Left hindlimb (tissue), 1 donor: ENCODE measurements around the gene CACNA2D3.
A peak's percentile ranks its signal among the peaks of the same experiment; 100 is the strongest.

Source experiments
- DNase-seq: peaks from one replicate; pipeline ENCODE4 v3.0.0-alpha.2; 2018

Gene CACNA2D3

GRCh38 chr3:54988838-54989630 lies 866.7 kb downstream of the CACNA2D3 start:
- peak; percentile 56 for DNase-seq

- DNase-seq, result no peak
These were observed 871.8 kb downstream of the CACNA2D3 start for GRCh38 chr3:54994111-54994513.

DNA sequence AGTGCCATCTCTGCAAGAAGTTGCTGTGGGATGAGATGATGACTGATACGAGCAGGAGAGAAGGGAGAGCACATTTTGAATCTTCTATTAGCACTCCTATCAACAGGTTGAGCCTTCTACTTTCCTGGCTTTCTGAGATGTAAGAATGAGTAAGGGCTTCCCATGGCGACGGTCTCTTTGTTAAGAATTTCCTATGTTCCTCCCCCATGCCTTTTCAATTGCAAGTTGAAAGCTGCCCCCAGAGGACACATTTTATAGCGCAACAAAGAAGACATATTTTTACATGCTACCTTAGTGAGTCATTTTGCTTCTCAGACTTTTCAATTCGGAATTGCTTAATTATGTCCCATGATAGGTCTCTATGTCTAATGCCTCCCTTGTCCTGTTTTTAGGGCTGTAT lies 876.8 kb downstream of the CACNA2D3 start:
- DNase-seq, result no peak

DNA sequence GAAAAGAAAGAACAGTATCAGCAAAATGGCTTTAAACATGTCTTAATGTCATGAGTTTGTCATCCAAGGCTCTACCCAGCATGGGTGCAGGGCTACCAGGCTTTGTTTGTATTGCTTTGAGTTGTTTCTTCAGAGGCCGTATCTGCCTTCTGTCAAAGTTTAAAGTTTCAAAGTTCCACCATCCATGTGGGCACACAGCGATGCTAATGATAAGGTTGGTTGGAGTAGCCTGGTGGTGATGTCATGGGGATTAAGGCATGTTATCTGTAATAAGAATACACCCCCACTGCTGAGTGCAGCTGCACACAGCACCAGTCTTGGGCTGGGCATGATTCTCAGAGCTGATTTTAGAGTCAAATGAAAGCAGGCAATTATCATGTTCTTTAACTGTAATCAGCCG lies 877.5 kb downstream of the CACNA2D3 start:
- DNase-seq, result no peak

DNA sequence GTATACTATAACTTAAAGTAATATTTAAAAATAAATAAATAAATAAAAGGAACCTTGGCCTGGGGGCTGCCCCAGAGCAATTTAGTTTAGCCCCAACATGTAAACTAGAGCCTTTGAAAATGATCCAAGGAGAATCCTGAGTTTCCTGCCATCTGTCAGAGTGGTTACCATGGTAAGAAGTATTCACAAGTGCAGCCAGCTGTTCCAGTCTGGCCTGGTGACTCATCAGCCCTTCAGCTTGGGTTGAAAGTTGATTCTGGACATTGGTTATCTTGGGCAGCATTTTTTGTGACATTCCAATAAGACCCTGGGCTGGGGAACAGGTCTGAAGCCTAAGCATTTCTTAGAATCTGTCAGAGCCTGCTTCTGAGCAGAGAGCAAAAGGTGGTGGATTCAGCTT lies 878.2 kb downstream of the CACNA2D3 start:
- peak; percentile 57 for DNase-seq

GRCh38 chr3:55000953-55001352 lies 878.6 kb downstream of the CACNA2D3 start:
- DNase-seq, result no peak

DNA sequence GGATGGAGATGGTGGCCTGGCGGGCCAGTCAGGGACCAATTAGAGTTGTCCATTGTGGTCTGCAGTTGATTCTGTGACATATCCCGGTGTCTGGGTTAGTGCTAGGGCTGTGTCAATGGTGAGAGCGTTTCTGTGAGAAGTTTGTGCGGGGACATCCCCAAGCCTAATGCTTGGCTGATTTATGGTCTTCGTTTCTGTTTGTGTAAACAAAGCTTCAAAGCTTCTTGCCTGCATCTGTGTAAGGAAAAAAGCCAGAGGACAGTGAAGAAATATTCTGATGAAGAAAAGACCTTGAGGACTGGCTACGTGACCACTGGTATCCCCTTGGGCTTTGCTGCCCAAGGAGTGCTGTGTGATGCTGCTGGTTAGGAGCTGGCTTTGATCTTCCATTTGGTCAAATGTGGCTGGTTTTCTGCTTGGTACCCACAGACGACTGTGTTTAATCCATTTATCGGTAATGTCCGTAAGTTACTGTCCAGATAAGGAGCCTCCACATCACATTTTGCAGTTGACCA lies 880.1 kb downstream of the CACNA2D3 start:
- no peak for DNase-seq

DNA sequence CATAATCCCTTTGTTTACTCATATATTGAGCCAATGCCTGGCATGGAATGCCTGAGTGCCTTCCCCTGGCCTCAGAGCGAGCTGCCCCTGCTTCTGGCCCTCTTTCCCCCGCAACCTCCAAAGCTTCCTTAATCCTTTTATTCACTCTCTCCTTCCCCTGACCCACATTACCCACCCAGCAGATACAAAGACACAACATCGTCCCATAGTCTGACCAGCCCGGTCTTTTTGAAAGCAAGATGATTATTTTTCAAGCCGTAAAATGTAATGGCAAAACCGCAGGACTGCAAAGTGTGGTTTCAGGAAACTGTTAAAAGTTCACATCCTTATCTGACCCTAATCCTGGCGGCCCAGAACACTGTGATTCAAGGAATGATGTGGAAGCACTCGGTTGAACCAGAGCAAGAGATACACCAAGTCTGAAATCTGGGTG lies 883.9 kb downstream of the CACNA2D3 start:
- DNase-seq, result no peak

- DNase-seq, result no peak
These were observed 885.6 kb downstream of the CACNA2D3 start for GRCh38 chr3:55007971-55008370.

DNA sequence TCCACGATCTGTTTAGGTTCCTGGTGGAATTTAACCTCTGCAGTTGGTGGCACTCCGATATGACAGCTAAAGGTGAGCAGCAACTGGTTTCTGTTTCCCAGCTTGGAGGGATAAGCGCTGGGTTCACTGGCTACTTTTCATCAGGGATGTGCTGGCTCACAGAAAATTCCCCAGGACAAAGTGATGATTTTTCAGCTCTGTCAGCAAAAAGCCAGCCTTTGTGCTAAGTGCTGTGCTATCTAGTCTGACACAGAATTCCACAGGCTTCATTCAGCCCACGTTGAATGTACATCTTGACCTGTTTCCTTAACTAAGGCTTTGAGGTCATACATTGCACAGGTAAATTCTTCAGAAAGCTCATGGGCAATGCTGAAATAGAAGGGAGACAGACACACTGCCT lies 887.0 kb downstream of the CACNA2D3 start:
- DNase-seq, result no peak

GRCh38 chr3:55012091-55012490 lies 889.7 kb downstream of the CACNA2D3 start:
- no peak for DNase-seq

DNA sequence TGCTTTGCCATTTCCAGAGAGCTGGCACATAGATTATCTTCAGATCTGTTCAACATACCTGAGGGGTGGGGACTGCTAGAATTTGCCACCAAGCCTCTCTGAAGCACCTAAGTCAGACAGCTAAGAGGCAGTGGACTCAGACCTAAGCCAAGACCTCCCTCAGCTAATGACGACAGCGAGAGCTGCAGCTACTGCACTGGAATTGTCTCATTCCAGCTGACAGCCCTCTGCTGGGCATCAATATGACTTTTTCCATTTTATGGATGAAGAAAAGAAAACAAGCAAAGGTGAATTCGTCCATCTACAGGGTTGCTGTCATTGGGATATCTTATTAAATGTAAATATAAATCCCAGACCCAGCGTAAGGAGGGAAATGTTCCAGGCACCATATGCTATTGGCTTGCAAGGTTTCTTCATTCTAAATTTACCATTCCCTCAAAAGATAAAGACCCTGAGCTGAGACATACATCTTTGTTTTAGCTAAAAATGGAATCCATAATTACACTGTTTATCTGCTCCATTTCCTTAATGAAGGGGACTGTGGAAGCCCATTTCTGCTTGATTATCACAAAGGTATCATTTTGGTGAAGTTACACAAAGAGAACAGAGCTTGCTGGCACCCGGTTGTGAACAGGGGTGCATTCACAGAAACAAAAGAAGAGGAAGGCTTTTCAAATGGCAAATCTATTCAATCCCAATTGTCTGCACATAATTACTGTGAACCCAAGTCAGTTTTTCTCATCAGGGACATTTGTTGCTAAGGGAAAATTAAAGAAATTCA lies 891.0 kb downstream of the CACNA2D3 start:
- DNase-seq, result no peak

DNA sequence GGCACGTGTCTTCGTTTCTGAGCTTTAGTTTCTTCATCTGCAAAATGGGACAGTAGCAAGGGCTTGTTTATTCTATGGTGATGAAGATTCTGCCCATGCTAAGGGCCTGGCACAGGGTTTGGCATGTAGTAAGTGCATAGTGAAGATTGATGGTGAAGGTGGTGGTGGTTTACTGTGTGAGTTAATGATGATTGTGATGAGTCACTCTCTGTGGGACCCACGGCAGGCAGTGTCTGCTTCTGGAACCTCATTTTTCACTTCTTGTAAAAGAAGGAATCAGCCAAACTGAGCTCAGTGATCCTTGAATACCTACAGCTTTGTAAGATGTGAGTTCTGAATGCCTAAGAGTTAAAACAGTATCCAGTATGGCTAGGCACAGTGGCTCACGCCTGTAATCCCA lies 891.7 kb downstream of the CACNA2D3 start:
- DNase-seq, result no peak

DNA sequence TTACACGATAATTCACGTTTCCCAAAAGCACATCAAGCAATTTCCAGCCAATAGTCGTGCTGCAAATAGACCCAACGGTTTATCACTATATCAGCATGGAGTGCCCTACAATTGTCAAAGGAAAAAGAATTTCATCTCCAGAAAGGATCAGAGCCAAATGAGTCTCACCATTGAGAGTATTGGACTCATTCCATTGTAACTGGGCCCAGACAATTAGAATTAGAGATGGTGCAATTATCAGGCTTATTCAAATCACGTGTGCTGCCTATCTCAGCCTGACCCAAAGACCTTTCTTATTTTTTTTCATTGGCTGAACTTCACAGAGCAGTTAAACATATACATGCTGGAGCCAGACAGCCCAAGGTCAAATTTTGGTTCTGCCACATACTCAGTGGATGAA lies 892.6 kb downstream of the CACNA2D3 start:
- no peak for DNase-seq

- DNase-seq, result no peak
These were observed 895.5 kb downstream of the CACNA2D3 start for GRCh38 chr3:55017876-55018275.

DNA sequence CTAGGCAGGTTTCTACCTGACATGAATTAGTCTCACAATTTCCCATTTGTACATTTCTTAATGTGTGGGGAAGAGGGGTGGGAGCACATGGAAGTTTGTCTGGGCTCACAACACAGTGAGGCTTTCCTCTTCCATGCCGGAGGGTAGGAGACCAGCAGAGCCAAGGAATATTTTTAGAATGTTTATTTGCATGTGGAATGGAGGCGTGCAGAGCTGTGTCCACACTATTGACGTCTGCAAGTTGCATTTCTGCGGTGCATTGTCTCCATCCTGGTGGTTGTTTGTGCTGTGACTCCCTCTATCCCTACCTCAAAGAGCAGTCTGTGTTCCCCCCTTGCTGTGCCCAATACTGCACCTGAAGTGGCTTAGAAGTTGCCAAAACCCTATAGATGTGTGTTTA lies 908.6 kb downstream of the CACNA2D3 start:
- DNase-seq, result no peak

DNA sequence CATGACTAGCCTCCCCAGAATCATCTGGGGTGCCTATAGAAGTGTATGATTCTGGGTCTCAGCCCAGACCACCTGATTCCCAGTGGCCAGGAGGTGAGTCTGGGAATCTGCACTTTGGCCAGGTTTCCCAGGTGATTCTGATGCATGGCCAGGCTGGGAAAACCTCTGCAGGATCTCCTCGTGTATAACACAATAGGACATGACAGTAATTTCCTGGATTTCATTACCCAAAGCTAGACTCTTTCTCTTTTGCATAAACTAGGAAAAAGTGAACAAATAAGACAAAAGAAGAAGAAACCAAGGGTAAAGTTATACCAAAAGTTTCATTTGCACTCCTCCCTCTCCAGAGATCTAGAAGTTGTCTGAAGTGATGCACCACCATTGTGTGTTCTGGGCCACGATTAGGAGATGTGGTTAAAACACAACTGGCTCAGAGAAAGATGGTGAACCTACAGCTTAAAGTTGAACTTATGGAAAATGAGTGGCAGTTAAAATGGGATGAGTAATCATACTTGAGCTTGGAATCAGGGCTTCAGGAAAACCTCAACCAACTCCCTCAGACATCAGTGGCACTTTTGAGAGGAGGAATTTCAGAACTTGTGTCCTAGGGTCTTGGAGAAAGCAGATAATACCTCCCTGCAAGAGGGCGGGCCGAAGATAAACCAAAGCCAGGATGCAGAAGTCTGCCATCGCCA lies 914.7 kb downstream of the CACNA2D3 start:
- no peak for DNase-seq

GRCh38 chr3:55042591-55042990 lies 920.2 kb downstream of the CACNA2D3 start:
- no peak for DNase-seq

- DNase-seq, result no peak
These were observed 922.1 kb downstream of the CACNA2D3 start for GRCh38 chr3:55044486-55044885.

- DNase-seq, result no peak
These were observed 936.8 kb downstream of the CACNA2D3 start for GRCh38 chr3:55059027-55059629.

DNA sequence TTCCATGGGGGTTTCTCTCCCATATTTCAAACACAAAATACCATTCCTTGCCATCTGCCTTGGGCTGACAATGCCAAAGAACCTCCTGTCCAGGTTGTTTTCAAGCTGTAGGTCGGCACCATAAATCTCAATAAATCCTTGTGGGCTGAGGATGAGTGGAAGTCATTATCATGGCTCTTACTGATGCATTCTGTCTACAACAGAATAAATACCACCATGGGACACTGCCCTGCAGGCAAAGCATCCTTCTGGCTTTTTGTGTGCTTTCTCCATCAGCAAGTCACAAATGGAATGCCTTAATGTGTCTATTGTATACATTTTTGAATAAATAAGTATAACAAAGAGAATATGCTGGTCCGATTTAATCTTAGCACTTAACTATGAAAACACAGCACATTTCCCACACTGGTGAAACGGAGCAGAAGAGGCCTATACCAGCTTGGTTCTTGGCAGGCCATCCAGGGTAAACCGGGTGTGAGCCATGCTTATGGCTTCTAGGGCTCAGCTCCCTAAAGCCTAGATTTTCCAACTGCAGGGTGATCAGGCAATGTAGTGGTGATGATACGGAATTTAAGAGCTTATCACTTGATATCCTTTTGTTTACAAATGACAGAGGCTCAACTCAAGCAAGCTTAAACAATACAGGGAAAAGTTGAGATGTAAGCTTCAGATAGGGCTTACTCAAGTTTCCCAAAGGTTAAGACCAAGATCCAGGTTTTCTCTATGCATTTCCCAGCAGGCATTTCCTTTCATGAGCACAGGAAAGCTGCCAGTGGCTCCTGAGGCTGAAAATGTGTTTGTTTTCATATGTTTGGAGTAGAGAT lies 938.8 kb downstream of the CACNA2D3 start:
- no peak for DNase-seq

GRCh38 chr3:55061720-55062034 lies 939.3 kb downstream of the CACNA2D3 start:
- no peak for DNase-seq
